ENCODE data around the gene IGSF9B.

Gene IGSF9B

GRCh38 chr11:133904818-133905515 is 51.8 kb downstream of the IGSF9B start:
- H2AFZ ChIP-seq (ENCODE audit: low read depth, low read length), result no peak overlapping the region
- no peak overlapping the region for H3K9ac ChIP-seq (ENCODE audit: low read length)
- no peak overlapping the region for H3K4me3 ChIP-seq (ENCODE audit: low read length)
- no peaks in the 10 kb centered on the region for H4K20me1 ChIP-seq (ENCODE audit: insufficient read depth, low read length)
- no peaks in the 10 kb centered on the region for H3K27me3 ChIP-seq (ENCODE audit: low read depth, low read length)
- no peaks in the 10 kb centered on the region for H3K36me3 ChIP-seq (replicated peaks; ENCODE audit: low read depth, low read length)
- H3K27ac ChIP-seq (ENCODE audit: low read length), result no peak overlapping the region
- no peak for TF ChIP-seq EZH2phosphoT487 (IDR thresholded peaks at IDR 0.05; ENCODE audit: low read depth)
- TF ChIP-seq, protein P1, sequence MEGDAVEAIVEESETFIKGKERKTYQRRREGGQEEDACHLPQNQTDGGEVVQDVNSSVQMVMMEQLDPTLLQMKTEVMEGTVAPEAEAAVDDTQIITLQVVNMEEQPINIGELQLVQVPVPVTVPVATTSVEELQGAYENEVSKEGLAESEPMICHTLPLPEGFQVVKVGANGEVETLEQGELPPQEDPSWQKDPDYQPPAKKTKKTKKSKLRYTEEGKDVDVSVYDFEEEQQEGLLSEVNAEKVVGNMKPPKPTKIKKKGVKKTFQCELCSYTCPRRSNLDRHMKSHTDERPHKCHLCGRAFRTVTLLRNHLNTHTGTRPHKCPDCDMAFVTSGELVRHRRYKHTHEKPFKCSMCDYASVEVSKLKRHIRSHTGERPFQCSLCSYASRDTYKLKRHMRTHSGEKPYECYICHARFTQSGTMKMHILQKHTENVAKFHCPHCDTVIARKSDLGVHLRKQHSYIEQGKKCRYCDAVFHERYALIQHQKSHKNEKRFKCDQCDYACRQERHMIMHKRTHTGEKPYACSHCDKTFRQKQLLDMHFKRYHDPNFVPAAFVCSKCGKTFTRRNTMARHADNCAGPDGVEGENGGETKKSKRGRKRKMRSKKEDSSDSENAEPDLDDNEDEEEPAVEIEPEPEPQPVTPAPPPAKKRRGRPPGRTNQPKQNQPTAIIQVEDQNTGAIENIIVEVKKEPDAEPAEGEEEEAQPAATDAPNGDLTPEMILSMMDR (IDR thresholded peaks at IDR 0.05; ENCODE audit: low read depth, low read length), result no peak
- H3K9me3 ChIP-seq (ENCODE audit: insufficient read depth, low read length), result no peaks in the 10 kb centered on the region
- no peaks in the 10 kb centered on the region for H3K79me2 ChIP-seq (ENCODE audit: low read length)
- no peak overlapping the region for H3K4me2 ChIP-seq (ENCODE audit: low read length)
- H3K4me1 ChIP-seq (ENCODE audit: low read length), result peaks cover 9% of the 10 kb centered on the region

- Histone ChIP-seq H3K4me1 (ENCODE audit: low read length) (peaks cover 12% of the 10 kb centered on the region), H3K9ac (ENCODE audit: low read length) (no peak overlapping the region), H3K4me3 (ENCODE audit: low read length) (no peak overlapping the region), H3K4me2 (ENCODE audit: low read length) (no peak overlapping the region), H3K27me3 (ENCODE audit: low read depth, low read length) (peaks cover 7% of the 10 kb centered on the region), H3K27ac (ENCODE audit: low read length) (no peak overlapping the region), H4K20me1 (ENCODE audit: insufficient read depth, low read length) (no peaks in the 10 kb centered on the region), H2AFZ (ENCODE audit: low read depth, low read length) (no peak overlapping the region), H3K9me3 (ENCODE audit: insufficient read depth, low read length) (no peaks in the 10 kb centered on the region), H3K36me3 (replicated peaks; ENCODE audit: low read depth, low read length) (no peaks in the 10 kb centered on the region), H3K79me2 (ENCODE audit: low read length) (no peaks in the 10 kb centered on the region)
- TF ChIP-seq, protein P1 (IDR thresholded peaks at IDR 0.05; ENCODE audit: low read depth, low read length), result no peak
- TF ChIP-seq EZH2phosphoT487 (IDR thresholded peaks at IDR 0.05; ENCODE audit: low read depth), result no peak
Observed at GRCh38 chr11:133903875-133904817, 52.6 kb downstream of the IGSF9B start.

- H2AFZ ChIP-seq (ENCODE audit: low read depth, low read length), result no peak overlapping the region
- peaks cover 22% of the 10 kb centered on the region for H3K4me1 ChIP-seq (ENCODE audit: low read length)
- H3K9me3 ChIP-seq (ENCODE audit: insufficient read depth, low read length), result no peaks in the 10 kb centered on the region
- no peaks in the 10 kb centered on the region for H4K20me1 ChIP-seq (ENCODE audit: insufficient read depth, low read length)
- H3K27ac ChIP-seq (ENCODE audit: low read length), result no peak overlapping the region
- TF ChIP-seq, protein P1 (IDR thresholded peaks at IDR 0.05; ENCODE audit: low read depth, low read length), result no peak
- TF ChIP-seq EZH2phosphoT487 (IDR thresholded peaks at IDR 0.05; ENCODE audit: low read depth), result no peak
- no peaks in the 10 kb centered on the region for H3K36me3 ChIP-seq (replicated peaks; ENCODE audit: low read depth, low read length)
- no peak overlapping the region for H3K9ac ChIP-seq (ENCODE audit: low read length)
- H3K27me3 ChIP-seq (ENCODE audit: low read depth, low read length), result peaks cover 7% of the 10 kb centered on the region
- H3K79me2 ChIP-seq (ENCODE audit: low read length), result no peaks in the 10 kb centered on the region
- no peak overlapping the region for H3K4me3 ChIP-seq (ENCODE audit: low read length)
- no peak overlapping the region for H3K4me2 ChIP-seq (ENCODE audit: low read length)
Observed at GRCh38 chr11:133903056-133903455, 53.7 kb downstream of the IGSF9B start.

DNA sequence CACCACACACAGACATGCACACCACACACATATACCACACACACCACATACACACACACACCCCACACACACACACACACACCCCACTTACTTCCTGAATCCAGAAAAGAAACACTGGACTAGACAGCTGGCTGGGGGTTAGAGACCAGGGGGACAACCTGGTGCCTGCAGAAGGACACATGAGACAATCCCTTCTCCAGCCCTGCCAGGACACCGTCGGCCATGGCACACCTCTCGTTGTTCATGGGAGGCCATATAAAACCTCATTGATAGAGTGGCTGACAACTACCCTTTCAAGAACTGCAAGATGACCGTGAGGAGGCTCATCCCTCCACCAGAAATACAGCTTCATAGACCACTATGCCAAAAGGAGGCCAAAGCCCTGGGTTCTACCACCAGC is 54.3 kb downstream of the IGSF9B start:
- H2AFZ ChIP-seq (ENCODE audit: low read depth, low read length), result no peak overlapping the region
- no peak for TF ChIP-seq EZH2phosphoT487 (IDR thresholded peaks at IDR 0.05; ENCODE audit: low read depth)
- TF ChIP-seq, protein P1 (IDR thresholded peaks at IDR 0.05; ENCODE audit: low read depth, low read length), result no peak
- H3K9me3 ChIP-seq (ENCODE audit: insufficient read depth, low read length), result no peaks in the 10 kb centered on the region
- H3K27me3 ChIP-seq (ENCODE audit: low read depth, low read length), result peaks cover 7% of the 10 kb centered on the region
- H3K9ac ChIP-seq (ENCODE audit: low read length), result no peak overlapping the region
- peaks cover 28% of the 10 kb centered on the region for H3K4me1 ChIP-seq (ENCODE audit: low read length)
- H3K36me3 ChIP-seq (replicated peaks; ENCODE audit: low read depth, low read length), result no peaks in the 10 kb centered on the region
- no peak overlapping the region for H3K4me2 ChIP-seq (ENCODE audit: low read length)
- no peaks in the 10 kb centered on the region for H3K79me2 ChIP-seq (ENCODE audit: low read length)
- no peaks in the 10 kb centered on the region for H4K20me1 ChIP-seq (ENCODE audit: insufficient read depth, low read length)
- no peak overlapping the region for H3K4me3 ChIP-seq (ENCODE audit: low read length)
- no peak overlapping the region for H3K27ac ChIP-seq (ENCODE audit: low read length)

Measured in OCI-LY3 (cell line).